ENCODE results near the gene PLS3. TPM values are rescaled to one million over a fixed set of nuclear protein-coding genes. Genes with fewer than 3 reads are reported as not detected.

Gene PLS3
- total RNA-seq, 1 donor from 2014 or later = 268 TPM

- DNase-seq (ENCODE audit: extremely low read depth, low read depth, low spot score) = no peak
These were observed 118.5 kb downstream of the PLS3 start for GRCh38 chrX:115679460-115679859.

GRCh38 chrX:115687595-115687994 is 126.6 kb downstream of the PLS3 start:
- DNase-seq (ENCODE audit: extremely low read depth, low read depth, low spot score) = no peak

GRCh38 chrX:115689931-115690330 is 129.0 kb downstream of the PLS3 start:
- DNase-seq (ENCODE audit: extremely low read depth, low read depth, low spot score) = peak; percentile 2

- DNase-seq (ENCODE audit: extremely low read depth, low read depth, low spot score) = peak; percentile 85
These were observed 129.7 kb downstream of the PLS3 start for GRCh38 chrX:115690511-115691216.

- no peak for DNase-seq (ENCODE audit: extremely low read depth, low read depth, low spot score)
These were observed 132.5 kb downstream of the PLS3 start for GRCh38 chrX:115693476-115693875.

- DNase-seq (ENCODE audit: extremely low read depth, low read depth, low spot score) = no peak
These were observed 133.1 kb downstream of the PLS3 start for GRCh38 chrX:115694028-115694427.

GRCh38 chrX:115696039-115696438 is 135.1 kb downstream of the PLS3 start:
- no peak for DNase-seq (ENCODE audit: extremely low read depth, low read depth, low spot score)

GRCh38 chrX:115696939-115697338 is 136.0 kb downstream of the PLS3 start:
- no peak for DNase-seq (ENCODE audit: extremely low read depth, low read depth, low spot score)

- DNase-seq (ENCODE audit: extremely low read depth, low read depth, low spot score) = no peak
These were observed 136.8 kb downstream of the PLS3 start for GRCh38 chrX:115697806-115698205.

Measured in glomerular endothelial cell (primary cell).